HEK293 (cell line): ENCODE measurements around the gene AFF1.

Source experiments
- RBAK ChIP-seq: fragments of 450-650 bp; formaldehyde crosslinking; IDR thresholded peaks from 2 replicates; pipeline ENCODE4 v1.5.1; 2016; ENCODE audit warnings: missing biosample characterization, missing genetic modification characterization
- ZFHX2 ChIP-seq: fragments of 450-650 bp; formaldehyde crosslinking; conservative IDR thresholded peaks from 2 replicates; pipeline ENCODE4 v1.5.1; 2016; ENCODE audit warnings: missing biosample characterization, missing genetic modification characterization
- TF ChIP-seq, protein P1 (sequence below): fragments of 450-650 bp; formaldehyde crosslinking; IDR thresholded peaks from 2 replicates; pipeline ENCODE4 v1.5.1; 2016; ENCODE audit warnings: missing biosample characterization, missing genetic modification characterization

DNA sequence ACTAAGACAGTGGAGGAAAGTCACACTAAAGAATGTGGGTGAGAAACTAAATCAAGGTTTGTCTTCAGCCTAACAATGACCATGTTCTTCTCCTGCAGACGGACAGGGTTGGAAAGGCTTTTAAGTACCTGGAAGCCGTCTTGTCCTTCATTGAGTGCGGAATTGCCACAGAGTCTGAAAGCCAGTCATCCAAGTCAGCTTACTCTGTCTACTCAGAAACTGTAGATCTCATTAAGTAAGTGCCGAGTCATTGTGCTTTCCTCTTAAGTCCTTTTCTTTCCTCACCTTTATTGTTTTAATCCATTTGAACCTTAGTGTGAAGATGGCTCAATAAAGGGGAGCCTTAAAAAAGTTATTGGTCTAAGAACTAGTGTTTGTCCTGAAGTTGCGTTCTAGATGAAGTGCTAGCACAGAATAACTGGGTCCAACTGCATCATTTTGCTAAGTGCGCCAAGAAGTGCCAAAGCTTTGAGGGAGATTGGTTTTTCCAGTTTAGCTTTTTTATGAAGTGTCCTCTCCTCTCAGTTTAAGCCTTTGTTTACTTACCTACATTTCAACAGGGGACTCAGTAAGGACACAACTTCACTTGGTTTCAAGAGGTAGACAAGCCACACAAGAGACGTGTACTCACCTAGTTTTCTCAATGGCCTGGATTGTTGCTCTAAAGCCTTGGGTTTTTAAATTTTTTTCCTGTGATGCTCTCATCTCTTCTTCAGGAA lies 196.3 kb downstream of the AFF1 start:
- no peak for TF ChIP-seq ZFHX2 (tag by site-specific recombination)
- TF ChIP-seq, protein P1, sequence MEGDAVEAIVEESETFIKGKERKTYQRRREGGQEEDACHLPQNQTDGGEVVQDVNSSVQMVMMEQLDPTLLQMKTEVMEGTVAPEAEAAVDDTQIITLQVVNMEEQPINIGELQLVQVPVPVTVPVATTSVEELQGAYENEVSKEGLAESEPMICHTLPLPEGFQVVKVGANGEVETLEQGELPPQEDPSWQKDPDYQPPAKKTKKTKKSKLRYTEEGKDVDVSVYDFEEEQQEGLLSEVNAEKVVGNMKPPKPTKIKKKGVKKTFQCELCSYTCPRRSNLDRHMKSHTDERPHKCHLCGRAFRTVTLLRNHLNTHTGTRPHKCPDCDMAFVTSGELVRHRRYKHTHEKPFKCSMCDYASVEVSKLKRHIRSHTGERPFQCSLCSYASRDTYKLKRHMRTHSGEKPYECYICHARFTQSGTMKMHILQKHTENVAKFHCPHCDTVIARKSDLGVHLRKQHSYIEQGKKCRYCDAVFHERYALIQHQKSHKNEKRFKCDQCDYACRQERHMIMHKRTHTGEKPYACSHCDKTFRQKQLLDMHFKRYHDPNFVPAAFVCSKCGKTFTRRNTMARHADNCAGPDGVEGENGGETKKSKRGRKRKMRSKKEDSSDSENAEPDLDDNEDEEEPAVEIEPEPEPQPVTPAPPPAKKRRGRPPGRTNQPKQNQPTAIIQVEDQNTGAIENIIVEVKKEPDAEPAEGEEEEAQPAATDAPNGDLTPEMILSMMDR (tag by site-specific recombination) = no peak
- no peak for TF ChIP-seq RBAK (tag by site-specific recombination)
